LoVo (cell line): ENCODE measurements around the gene TTLL6.

Source experiments
- DNase-seq: peaks from one replicate; pipeline ENCODE4 v3.0.0-alpha.2; 2016; ENCODE audit warnings: low spot score

TTLL6 gene

GRCh38 chr17:48737330-48738043 lies 79.5 kb downstream of the TTLL6 start:
- no peak for DNase-seq

GRCh38 chr17:48735062-48735351 lies 82.0 kb downstream of the TTLL6 start:
- DNase-seq = no peak

- no peak for DNase-seq
These were observed 82.5 kb downstream of the TTLL6 start for GRCh38 chr17:48734333-48735061.

- no peak for DNase-seq
These were observed 83.2 kb downstream of the TTLL6 start for GRCh38 chr17:48733632-48734328.

- DNase-seq = no peak
These were observed 84.1 kb downstream of the TTLL6 start for GRCh38 chr17:48732688-48733629.

- no peak for DNase-seq
These were observed 85.7 kb downstream of the TTLL6 start for GRCh38 chr17:48731355-48731754.

- DNase-seq = no peak
These were observed 86.8 kb downstream of the TTLL6 start for GRCh38 chr17:48730240-48730550.

GRCh38 chr17:48729335-48730239 lies 87.4 kb downstream of the TTLL6 start:
- no peak for DNase-seq

- peak; percentile 88 for DNase-seq
These were observed 88.5 kb downstream of the TTLL6 start, which contains the start of gene HOXB13 for GRCh38 chr17:48728232-48729231. Gene HOXB13 (minus strand): TSS chr17:48728750. CDS start chr17:48728593, 157 bp downstream.

GRCh38 chr17:48727415-48728175 lies 89.4 kb downstream of the TTLL6 start:
- DNase-seq = no peak

- DNase-seq = no peak
These were observed 90.1 kb downstream of the TTLL6 start for GRCh38 chr17:48726916-48727286.

GRCh38 chr17:48726114-48726915 lies 90.7 kb downstream of the TTLL6 start:
- no peak for DNase-seq

GRCh38 chr17:48725288-48726064 lies 91.6 kb downstream of the TTLL6 start:
- DNase-seq = no peak

GRCh38 chr17:48725004-48725287 lies 92.1 kb downstream of the TTLL6 start:
- DNase-seq = no peak

GRCh38 chr17:48724251-48725003 lies 92.6 kb downstream of the TTLL6 start:
- DNase-seq = peak; percentile 76

GRCh38 chr17:48723423-48724250 lies 93.4 kb downstream of the TTLL6 start:
- DNase-seq = peak; percentile 47
